ENCODE results near the gene FMNL1.

DNA sequence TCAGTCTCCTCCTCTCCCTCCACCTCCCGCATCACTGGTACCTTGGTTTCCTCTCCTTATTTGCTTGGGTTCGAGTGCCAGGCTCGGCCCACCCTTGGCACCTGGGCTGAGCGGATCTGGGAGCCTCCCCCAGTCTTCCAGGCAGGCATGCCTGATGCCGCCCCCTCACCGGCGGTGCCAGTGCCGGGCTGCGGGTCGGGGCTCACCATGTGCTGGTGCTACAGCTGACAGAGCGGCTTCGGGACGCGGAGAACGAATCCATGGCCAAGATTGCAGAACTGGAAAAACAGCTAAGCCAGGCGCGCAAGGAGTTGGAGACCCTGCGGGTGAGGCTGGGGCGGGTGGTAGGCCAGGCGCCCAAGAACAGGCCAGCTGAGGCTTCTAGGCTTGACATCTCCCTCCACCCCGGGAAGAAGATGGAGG is 19.2 kb downstream of the FMNL1 start:
- TF ChIP-seq POLR2AphosphoS5 (IDR thresholded peaks at IDR 0.05; ENCODE audit: low read depth, low read length) (no peak), POLR2A (IDR thresholded peaks at IDR 0.05; ENCODE audit: low read depth, low read length) (no peak)
